Fibroblast of lung (primary cell): ENCODE measurements around the gene ASAH2. TPM values are rescaled to one million over a fixed set of nuclear protein-coding genes. Genes with fewer than 3 reads are reported as not detected.

Experiments
- DNase-seq, 2 donors: peaks; one replicate each; pipeline versions ENCODE4 v3.0.0 to v3.0.0-alpha.2; 2010; ENCODE audit warnings: low read depth in 2 of 2
- H2AFZ ChIP-seq: 2 replicates; pipeline ENCODE4 v1.5.1; 2012; ENCODE audit warnings: low read length, control low read depth, inconsistent platforms
- H3K27ac ChIP-seq: 2 replicates; pipeline ENCODE4 v1.5.1; 2011; ENCODE audit warnings: low read length, control low read depth; ENCODE audit not compliant: insufficient read depth
- H3K27me3 ChIP-seq: 2 replicates; pipeline ENCODE4 v1.5.1; 2011; ENCODE audit warnings: mild to moderate bottlenecking, low read length; ENCODE audit not compliant: control insufficient read depth, insufficient read depth
- H3K36me3 ChIP-seq: 2 replicates; pipeline ENCODE4 v1.5.1; 2011; ENCODE audit warnings: low read length; ENCODE audit not compliant: control insufficient read depth, insufficient read depth
- H3K4me1 ChIP-seq: 2 replicates; pipeline ENCODE4 v1.5.1; 2011; ENCODE audit warnings: low read length; ENCODE audit not compliant: control insufficient read depth, insufficient read depth; ENCODE audit errors: extremely low read depth
- H3K4me2 ChIP-seq: 2 replicates; pipeline ENCODE4 v1.5.1; 2011; ENCODE audit warnings: low read length, control low read depth; ENCODE audit not compliant: insufficient read depth; ENCODE audit errors: extremely low read depth
- H3K4me3 ChIP-seq, 4 experiments: fragments of 200-600 bp in 1 of 4; sonication (generic) in 1 of 4; replicated peaks in 1 of 4; 2 replicates each; pipeline ENCODE4 v1.5.1; 2011 to 2016; ENCODE audit warnings: low read length in 4 of 4, low read depth in 3 of 4, mild to moderate bottlenecking in 3 of 4, control low read depth in 2 of 4, inconsistent platforms in 1 of 4, mixed read lengths in 1 of 4; ENCODE audit not compliant: insufficient read depth in 1 of 4; ENCODE audit errors: control extremely low read depth in 1 of 4
- H3K79me2 ChIP-seq: 2 replicates; pipeline ENCODE4 v1.5.1; 2012; ENCODE audit warnings: mild to moderate bottlenecking, low read length, inconsistent platforms; ENCODE audit not compliant: control insufficient read depth, insufficient read depth
- H3K9ac ChIP-seq: 2 replicates; pipeline ENCODE4 v1.5.1; 2011; ENCODE audit warnings: mild to moderate bottlenecking, low read length, control low read depth; ENCODE audit not compliant: insufficient read depth
- H3K9me3 ChIP-seq: 2 replicates; pipeline ENCODE4 v1.5.1; 2012; ENCODE audit warnings: low read depth, low read length; ENCODE audit not compliant: control insufficient read depth, insufficient read depth
- H4K20me1 ChIP-seq: 2 replicates; pipeline ENCODE4 v1.5.1; 2011; ENCODE audit warnings: low read length; ENCODE audit not compliant: control insufficient read depth, insufficient read depth; ENCODE audit errors: extremely low read depth
- EZH2 ChIP-seq: IDR thresholded peaks from 2 replicates; pipeline ENCODE4 v1.5.1; 2012; ENCODE audit warnings: low read length, control low read depth, mild to moderate bottlenecking; ENCODE audit errors: missing control alignments
- polyA plus RNA-seq, 2 donors: library from polyadenylated mRNA; depleted of rRNA in 1 of 2; stranded (reverse) in 1 of 2; unstranded in 1 of 2; fragments of >200 nt; gene quantifications; 2 replicates each; pipeline ENCODE4 v1.2.1, GENCODE V29; 2011 to 2012; ENCODE audit warnings: missing spikeins in 1 of 2
- total RNA-seq: library from RNA; depleted of rRNA; stranded (reverse); fragments of >200 nt; gene quantifications from 2 replicates; pipeline ENCODE4 v1.2.1, GENCODE V29; 2014
- TF ChIP-seq, protein P1 (sequence below), 2 donors: IDR thresholded peaks in 1 of 2; conservative IDR thresholded peaks in 1 of 2; 1 replicate in 1 of 2; 2 replicates in 1 of 2; pipeline ENCODE4 v1.5.1; 2011 to 2012; ENCODE audit warnings: low read length in 2 of 2, control low read depth in 1 of 2, inconsistent platforms in 1 of 2, low read depth in 1 of 2, mild to moderate bottlenecking in 1 of 2

Gene ASAH2
- total and polyA plus RNA-seq, 2 donors (not counting 1 experiment from before 2014, with no cell fraction given): 0.99 to 2.4 TPM

DNA sequence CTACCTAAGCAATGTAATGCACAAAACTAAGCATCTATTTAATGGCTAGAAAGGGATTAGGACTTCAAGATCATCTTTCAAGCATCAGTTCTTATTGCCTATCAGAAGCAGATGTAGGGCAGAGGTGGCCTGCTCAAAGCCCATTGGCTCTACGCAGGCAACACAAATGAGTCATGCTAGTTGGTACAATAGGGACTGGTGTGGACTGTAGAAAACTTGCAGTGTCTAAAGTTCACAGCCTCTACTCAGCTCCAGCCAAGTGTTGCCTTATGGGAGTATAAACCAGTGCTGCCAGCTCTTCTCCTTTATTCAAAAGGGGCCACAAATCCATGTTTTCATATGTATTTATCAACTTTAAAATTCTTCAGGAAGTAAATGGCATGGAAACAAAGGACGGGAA is 31.7 kb downstream of the ASAH2 start:
- Histone ChIP-seq H3K36me3 (no peaks in the 10 kb centered on the region), H4K20me1 (no peaks in the 10 kb centered on the region), H3K4me3 (no peak overlapping the region), H3K4me2 (no peak overlapping the region), H3K27me3 (peaks cover 2% of the 10 kb centered on the region), H3K79me2 (no peaks in the 10 kb centered on the region), H3K4me1 (no peaks in the 10 kb centered on the region), H3K9ac (no peak overlapping the region), H2AFZ (no peak overlapping the region), H3K27ac (no peak overlapping the region), H3K9me3 (no peaks in the 10 kb centered on the region)
- no peak for TF ChIP-seq EZH2
- TF ChIP-seq, protein P1, sequence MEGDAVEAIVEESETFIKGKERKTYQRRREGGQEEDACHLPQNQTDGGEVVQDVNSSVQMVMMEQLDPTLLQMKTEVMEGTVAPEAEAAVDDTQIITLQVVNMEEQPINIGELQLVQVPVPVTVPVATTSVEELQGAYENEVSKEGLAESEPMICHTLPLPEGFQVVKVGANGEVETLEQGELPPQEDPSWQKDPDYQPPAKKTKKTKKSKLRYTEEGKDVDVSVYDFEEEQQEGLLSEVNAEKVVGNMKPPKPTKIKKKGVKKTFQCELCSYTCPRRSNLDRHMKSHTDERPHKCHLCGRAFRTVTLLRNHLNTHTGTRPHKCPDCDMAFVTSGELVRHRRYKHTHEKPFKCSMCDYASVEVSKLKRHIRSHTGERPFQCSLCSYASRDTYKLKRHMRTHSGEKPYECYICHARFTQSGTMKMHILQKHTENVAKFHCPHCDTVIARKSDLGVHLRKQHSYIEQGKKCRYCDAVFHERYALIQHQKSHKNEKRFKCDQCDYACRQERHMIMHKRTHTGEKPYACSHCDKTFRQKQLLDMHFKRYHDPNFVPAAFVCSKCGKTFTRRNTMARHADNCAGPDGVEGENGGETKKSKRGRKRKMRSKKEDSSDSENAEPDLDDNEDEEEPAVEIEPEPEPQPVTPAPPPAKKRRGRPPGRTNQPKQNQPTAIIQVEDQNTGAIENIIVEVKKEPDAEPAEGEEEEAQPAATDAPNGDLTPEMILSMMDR (conservative IDR thresholded peaks at IDR 0.05 in 1 of 2, IDR thresholded peaks at IDR 0.05 in 1 of 2; ENCODE audit: low read depth in 1 of 2, low read length in 2 of 2): no peak
- DNase-seq: no peak

DNA sequence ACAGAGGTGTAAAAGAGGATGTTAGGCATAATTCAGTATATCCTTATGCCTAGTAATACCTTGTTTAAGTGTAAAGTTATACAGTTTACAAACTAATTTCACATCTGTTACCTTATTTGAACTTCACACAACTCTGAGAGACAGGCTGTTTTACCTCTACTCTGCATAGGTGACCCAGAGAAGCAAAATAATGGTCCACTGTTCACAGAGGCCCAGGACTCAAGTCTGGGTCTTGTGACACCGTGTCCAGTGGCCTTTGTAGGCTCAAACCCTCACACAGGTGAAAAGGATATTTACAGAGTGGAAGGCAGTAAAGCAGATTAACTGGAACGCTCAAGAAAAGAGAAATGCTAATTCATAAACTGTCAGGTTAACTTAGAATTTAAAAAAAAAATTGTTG is 32.1 kb downstream of the ASAH2 start:
- Histone ChIP-seq H3K27ac (no peak overlapping the region), H3K9ac (no peak overlapping the region), H3K36me3 (no peaks in the 10 kb centered on the region), H3K4me1 (no peaks in the 10 kb centered on the region), H3K27me3 (peaks cover 2% of the 10 kb centered on the region), H3K9me3 (no peaks in the 10 kb centered on the region), H3K4me3 (no peak overlapping the region), H3K79me2 (no peaks in the 10 kb centered on the region), H4K20me1 (no peaks in the 10 kb centered on the region), H3K4me2 (no peak overlapping the region), H2AFZ (no peak overlapping the region)
- no peak for DNase-seq
- no peak for TF ChIP-seq EZH2

DNA sequence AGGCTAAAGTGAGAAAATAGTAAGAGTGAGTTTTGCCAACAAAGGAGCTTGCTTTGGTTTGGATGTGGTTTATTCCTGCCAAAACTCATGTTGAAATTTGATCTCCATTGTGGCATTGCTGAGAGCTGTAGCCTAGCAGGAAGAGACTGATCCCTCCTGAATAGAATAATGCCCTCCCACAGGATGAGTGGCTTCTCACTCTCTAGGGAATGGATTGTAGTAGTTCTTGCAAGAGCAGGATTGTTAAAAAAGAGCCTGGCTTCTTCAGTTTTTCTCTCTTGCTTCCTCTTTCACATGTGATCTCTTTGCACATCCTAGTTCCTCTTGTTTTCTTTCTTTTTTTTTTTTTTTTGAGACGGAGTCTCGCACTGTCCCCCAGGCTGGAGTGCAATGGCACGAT is 34.4 kb downstream of the ASAH2 start:
- no peak overlapping the region for H3K4me2 ChIP-seq
- H3K9ac ChIP-seq: no peak overlapping the region
- no peak overlapping the region for H2AFZ ChIP-seq
- no peak overlapping the region for H3K4me3 ChIP-seq
- H3K4me1 ChIP-seq: no peaks in the 10 kb centered on the region
- H4K20me1 ChIP-seq: no peaks in the 10 kb centered on the region
- H3K9me3 ChIP-seq: no peaks in the 10 kb centered on the region
- H3K36me3 ChIP-seq: no peaks in the 10 kb centered on the region
- TF ChIP-seq EZH2: no peak
- TF ChIP-seq, protein P1 (conservative IDR thresholded peaks at IDR 0.05 in 1 of 2, IDR thresholded peaks at IDR 0.05 in 1 of 2; ENCODE audit: low read depth in 1 of 2, low read length in 2 of 2): no peak
- H3K79me2 ChIP-seq: no peaks in the 10 kb centered on the region
- H3K27me3 ChIP-seq: no peaks in the 10 kb centered on the region
- H3K27ac ChIP-seq: no peak overlapping the region
- DNase-seq: peak; percentile 20 to 34
